ENCODE measurements around the gene INAFM1.
A peak's percentile ranks its signal among the peaks of the same experiment; 100 is the strongest.

- TF ChIP-seq, protein P1, sequence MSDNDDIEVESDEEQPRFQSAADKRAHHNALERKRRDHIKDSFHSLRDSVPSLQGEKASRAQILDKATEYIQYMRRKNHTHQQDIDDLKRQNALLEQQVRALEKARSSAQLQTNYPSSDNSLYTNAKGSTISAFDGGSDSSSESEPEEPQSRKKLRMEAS (IDR thresholded peaks at IDR 0.05; ENCODE audit: low read depth): peak; percentile 59
- TF ChIP-seq CTCF (IDR thresholded peaks at IDR 0.05): no peak
- TF ChIP-seq MXI1 (IDR thresholded peaks at IDR 0.05; ENCODE audit: low read depth, low read length): peak; percentile 95
These were observed 34.9 kb upstream of the INAFM1 start for GRCh38 chr19:47239610-47240296.
